ENCODE results near the gene LAMTOR3.

LAMTOR3 gene

DNA sequence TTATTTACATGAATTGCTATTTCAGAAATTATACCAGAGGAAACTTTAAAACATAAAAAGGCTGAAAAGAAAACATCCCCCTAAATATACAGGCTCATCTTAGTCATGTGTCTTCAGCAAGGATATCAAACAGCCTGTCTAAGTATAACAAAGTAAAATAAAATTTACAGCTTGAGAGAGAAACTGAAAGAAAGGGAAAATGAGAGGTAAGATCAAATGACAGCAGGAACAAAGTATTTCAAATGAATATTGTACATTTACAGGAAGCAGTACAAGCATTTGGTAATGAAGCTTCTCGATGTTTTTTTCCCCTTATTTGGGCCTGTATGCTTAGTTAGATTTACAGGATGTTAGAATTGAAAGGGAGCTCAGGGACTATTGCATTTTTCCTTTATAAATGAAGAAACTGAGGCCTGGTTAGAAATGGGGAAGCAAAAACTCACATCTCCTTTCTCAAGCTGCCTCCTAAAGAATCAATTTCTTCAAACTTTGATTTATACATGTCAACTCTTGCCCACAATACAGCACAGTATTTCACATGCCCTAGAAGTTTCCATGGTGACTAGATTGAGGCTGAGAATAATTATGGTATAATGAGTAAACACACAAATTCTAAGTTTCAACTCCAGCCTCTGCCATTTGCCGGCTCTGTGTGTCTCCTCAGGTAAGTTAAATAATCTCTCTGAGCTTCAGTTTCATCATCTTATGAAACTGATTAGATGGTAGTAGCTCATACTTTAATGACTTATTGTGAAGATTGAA, 48.3 kb downstream of the LAMTOR3 start:
- no peak overlapping the region for H3K27ac ChIP-seq
- no peak for TF ChIP-seq ZFX (IDR thresholded peaks at IDR 0.05; ENCODE audit: borderline replicate concordance)
- TF ChIP-seq, protein P1, sequence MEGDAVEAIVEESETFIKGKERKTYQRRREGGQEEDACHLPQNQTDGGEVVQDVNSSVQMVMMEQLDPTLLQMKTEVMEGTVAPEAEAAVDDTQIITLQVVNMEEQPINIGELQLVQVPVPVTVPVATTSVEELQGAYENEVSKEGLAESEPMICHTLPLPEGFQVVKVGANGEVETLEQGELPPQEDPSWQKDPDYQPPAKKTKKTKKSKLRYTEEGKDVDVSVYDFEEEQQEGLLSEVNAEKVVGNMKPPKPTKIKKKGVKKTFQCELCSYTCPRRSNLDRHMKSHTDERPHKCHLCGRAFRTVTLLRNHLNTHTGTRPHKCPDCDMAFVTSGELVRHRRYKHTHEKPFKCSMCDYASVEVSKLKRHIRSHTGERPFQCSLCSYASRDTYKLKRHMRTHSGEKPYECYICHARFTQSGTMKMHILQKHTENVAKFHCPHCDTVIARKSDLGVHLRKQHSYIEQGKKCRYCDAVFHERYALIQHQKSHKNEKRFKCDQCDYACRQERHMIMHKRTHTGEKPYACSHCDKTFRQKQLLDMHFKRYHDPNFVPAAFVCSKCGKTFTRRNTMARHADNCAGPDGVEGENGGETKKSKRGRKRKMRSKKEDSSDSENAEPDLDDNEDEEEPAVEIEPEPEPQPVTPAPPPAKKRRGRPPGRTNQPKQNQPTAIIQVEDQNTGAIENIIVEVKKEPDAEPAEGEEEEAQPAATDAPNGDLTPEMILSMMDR (IDR thresholded peaks at IDR 0.05), result no peak

DNA sequence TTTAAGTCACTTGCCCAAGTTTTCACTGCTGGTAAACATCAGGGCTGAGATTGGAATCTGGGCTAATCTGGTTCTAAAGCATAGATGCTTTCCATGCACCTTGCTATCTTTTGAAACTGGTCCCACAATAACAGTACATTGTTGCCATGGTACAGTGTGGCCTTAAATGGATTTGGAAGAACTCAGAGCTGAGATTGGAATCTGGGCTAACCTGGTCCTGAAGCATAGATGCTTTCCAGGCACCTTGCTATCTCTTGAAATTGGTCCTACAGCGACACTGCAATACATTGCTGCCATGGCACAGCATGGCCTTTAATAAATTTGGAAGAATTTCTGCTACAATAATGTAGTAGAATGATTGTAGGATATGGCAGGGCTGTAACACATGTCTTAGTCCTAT, 49.0 kb downstream of the LAMTOR3 start:
- H3K27ac ChIP-seq, result no peak overlapping the region
- TF ChIP-seq, protein P1 (IDR thresholded peaks at IDR 0.05), result no peak
- TF ChIP-seq ZFX (IDR thresholded peaks at IDR 0.05; ENCODE audit: borderline replicate concordance), result no peak

- TF ChIP-seq ZFX (IDR thresholded peaks at IDR 0.05; ENCODE audit: borderline replicate concordance), result no peak
- TF ChIP-seq, protein P1 (IDR thresholded peaks at IDR 0.05), result no peak
- H3K27ac ChIP-seq, result no peak overlapping the region
Measured at GRCh38 chr4:99844048-99844447, 50.2 kb downstream of the LAMTOR3 start.

GRCh38 chr4:99843413-99843812, 50.8 kb downstream of the LAMTOR3 start:
- H3K27ac ChIP-seq, result no peak overlapping the region

GRCh38 chr4:99841129-99841528, 53.1 kb downstream of the LAMTOR3 start:
- TF ChIP-seq, protein P1 (IDR thresholded peaks at IDR 0.05), result no peak
- no peak for TF ChIP-seq ZFX (IDR thresholded peaks at IDR 0.05; ENCODE audit: borderline replicate concordance)
- H3K27ac ChIP-seq, result no peak overlapping the region

More at GRCh38 chr4:99843413-99843812, 50.8 kb downstream of the LAMTOR3 start:
- TF ChIP-seq ZFX (IDR thresholded peaks at IDR 0.05; ENCODE audit: borderline replicate concordance), result no peak
- TF ChIP-seq, protein P1 (IDR thresholded peaks at IDR 0.05), result no peak

GRCh38 chr4:99838927-99839326, 55.3 kb downstream of the LAMTOR3 start:
- TF ChIP-seq ZFX (IDR thresholded peaks at IDR 0.05; ENCODE audit: borderline replicate concordance), result no peak
- TF ChIP-seq, protein P1 (IDR thresholded peaks at IDR 0.05), result no peak
- no peak overlapping the region for H3K27ac ChIP-seq

DNA sequence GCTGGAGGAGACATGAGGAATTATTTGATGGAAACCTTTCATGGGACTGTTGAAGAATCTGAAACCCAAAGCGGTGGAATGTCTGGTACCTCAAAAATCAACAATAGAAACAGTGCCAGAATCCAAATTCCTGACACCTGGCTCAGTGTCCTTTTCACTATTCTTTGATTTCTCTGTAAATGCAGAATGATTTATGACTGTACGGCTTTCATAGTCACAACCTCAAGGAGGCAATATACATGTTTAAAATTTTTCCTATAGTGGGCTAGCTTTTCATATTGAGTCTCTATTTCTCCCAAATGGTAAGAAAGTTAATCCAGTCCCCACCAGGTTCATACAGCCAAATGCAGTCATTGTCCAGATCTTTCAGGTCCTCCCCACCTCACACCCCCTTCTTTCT, 58.3 kb downstream of the LAMTOR3 start:
- no peak for TF ChIP-seq ZFX (IDR thresholded peaks at IDR 0.05; ENCODE audit: borderline replicate concordance)
- TF ChIP-seq, protein P1 (IDR thresholded peaks at IDR 0.05), result no peak

More for the DNA sequence above, 58.3 kb downstream of the LAMTOR3 start:
- H3K27ac ChIP-seq, result no peak overlapping the region
